MM.1S (cell line): ENCODE data around the gene CD300A.

Source experiments
- EZH2phosphoT487 ChIP-seq: fragments of 300-600 bp; sonication (generic); IDR thresholded peaks from 2 replicates; pipeline ENCODE4 v1.6.1; 2018; ENCODE audit warnings: antibody characterized with exemption, low read length
- TF ChIP-seq, protein P1 (sequence below): fragments of 300-600 bp; sonication (generic); IDR thresholded peaks from 2 replicates; pipeline ENCODE4 v1.5.1; 2016; ENCODE audit warnings: antibody characterized with exemption, low read length, mixed read lengths

GRCh38 chr17:74466828-74467184 lies 372 bp downstream of the CD300A start:
- TF ChIP-seq EZH2phosphoT487, result no peak
- TF ChIP-seq, protein P1, sequence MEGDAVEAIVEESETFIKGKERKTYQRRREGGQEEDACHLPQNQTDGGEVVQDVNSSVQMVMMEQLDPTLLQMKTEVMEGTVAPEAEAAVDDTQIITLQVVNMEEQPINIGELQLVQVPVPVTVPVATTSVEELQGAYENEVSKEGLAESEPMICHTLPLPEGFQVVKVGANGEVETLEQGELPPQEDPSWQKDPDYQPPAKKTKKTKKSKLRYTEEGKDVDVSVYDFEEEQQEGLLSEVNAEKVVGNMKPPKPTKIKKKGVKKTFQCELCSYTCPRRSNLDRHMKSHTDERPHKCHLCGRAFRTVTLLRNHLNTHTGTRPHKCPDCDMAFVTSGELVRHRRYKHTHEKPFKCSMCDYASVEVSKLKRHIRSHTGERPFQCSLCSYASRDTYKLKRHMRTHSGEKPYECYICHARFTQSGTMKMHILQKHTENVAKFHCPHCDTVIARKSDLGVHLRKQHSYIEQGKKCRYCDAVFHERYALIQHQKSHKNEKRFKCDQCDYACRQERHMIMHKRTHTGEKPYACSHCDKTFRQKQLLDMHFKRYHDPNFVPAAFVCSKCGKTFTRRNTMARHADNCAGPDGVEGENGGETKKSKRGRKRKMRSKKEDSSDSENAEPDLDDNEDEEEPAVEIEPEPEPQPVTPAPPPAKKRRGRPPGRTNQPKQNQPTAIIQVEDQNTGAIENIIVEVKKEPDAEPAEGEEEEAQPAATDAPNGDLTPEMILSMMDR, result no peak
